ENCODE data around the gene SULT1B1.

The SULT1B1 gene

GRCh38 chr4:69738872-69739271 is 21.5 kb downstream of the SULT1B1 start:
- H3K27ac ChIP-seq = peak overlapping the region; percentile 30
- no peak for TF ChIP-seq CTCF (IDR thresholded peaks at IDR 0.05)
- no peaks in the 10 kb centered on the region for H3K9me3 ChIP-seq
- peaks cover 13% of the 10 kb centered on the region for H3K36me3 ChIP-seq
- H3K4me3 ChIP-seq (ENCODE audit: low read depth in 1 of 2, low read length in 1 of 2) = no peak overlapping the region
- no peaks in the 10 kb centered on the region for H3K27me3 ChIP-seq
- H3K4me1 ChIP-seq (ENCODE audit: control insufficient read depth in 1 of 2, insufficient read depth in 1 of 2, low read depth in 1 of 2, low read length in 1 of 2) = peaks cover 52% of the 10 kb centered on the region in 2 experiments

GRCh38 chr4:69735119-69735518 is 25.3 kb downstream of the SULT1B1 start:
- Histone ChIP-seq H3K4me1 (ENCODE audit: control insufficient read depth in 1 of 2, insufficient read depth in 1 of 2, low read depth in 1 of 2, low read length in 1 of 2) (peaks cover 14 to 15% of the 10 kb centered on the region in 2 experiments), H3K36me3 (peaks cover 48% of the 10 kb centered on the region), H3K27me3 (no peaks in the 10 kb centered on the region), H3K4me3 (ENCODE audit: low read depth in 1 of 2, low read length in 1 of 2) (no peak overlapping the region), H3K9me3 (no peaks in the 10 kb centered on the region), H3K27ac (no peak overlapping the region)
- TF ChIP-seq CTCF (IDR thresholded peaks at IDR 0.05) = no peak

GRCh38 chr4:69731847-69732246 is 28.6 kb downstream of the SULT1B1 start:
- Histone ChIP-seq H3K9me3 (no peaks in the 10 kb centered on the region), H3K4me1 (ENCODE audit: control insufficient read depth in 1 of 2, insufficient read depth in 1 of 2, low read depth in 1 of 2, low read length in 1 of 2) (no peaks in the 10 kb centered on the region), H3K27me3 (no peaks in the 10 kb centered on the region), H3K36me3 (peaks cover 77% of the 10 kb centered on the region), H3K27ac (peak overlapping the region; percentile 13), H3K4me3 (ENCODE audit: low read depth in 1 of 2, low read length in 1 of 2) (no peak overlapping the region)
- no peak for TF ChIP-seq CTCF (IDR thresholded peaks at IDR 0.05)

- H3K27me3 ChIP-seq = no peaks in the 10 kb centered on the region
- TF ChIP-seq CTCF (IDR thresholded peaks at IDR 0.05) = no peak
- no peak overlapping the region for H3K27ac ChIP-seq
Observed at GRCh38 chr4:69731241-69731640, 29.2 kb downstream of the SULT1B1 start.

GRCh38 chr4:69730002-69730401 is 30.4 kb downstream of the SULT1B1 start:
- Histone ChIP-seq H3K36me3 (peaks cover 74% of the 10 kb centered on the region), H3K9me3 (no peaks in the 10 kb centered on the region), H3K27ac (no peak overlapping the region), H3K27me3 (no peaks in the 10 kb centered on the region), H3K4me3 (ENCODE audit: low read depth in 1 of 2, low read length in 1 of 2) (no peak overlapping the region), H3K4me1 (ENCODE audit: control insufficient read depth in 1 of 2, insufficient read depth in 1 of 2, low read depth in 1 of 2, low read length in 1 of 2) (no peaks in the 10 kb centered on the region)
- no peak for TF ChIP-seq CTCF (IDR thresholded peaks at IDR 0.05)

More at GRCh38 chr4:69731241-69731640, 29.2 kb downstream of the SULT1B1 start:
- Histone ChIP-seq H3K36me3 (peaks cover 82% of the 10 kb centered on the region), H3K9me3 (no peaks in the 10 kb centered on the region), H3K4me1 (ENCODE audit: control insufficient read depth in 1 of 2, insufficient read depth in 1 of 2, low read depth in 1 of 2, low read length in 1 of 2) (no peaks in the 10 kb centered on the region), H3K4me3 (ENCODE audit: low read depth in 1 of 2, low read length in 1 of 2) (no peak overlapping the region)

- TF ChIP-seq CTCF (IDR thresholded peaks at IDR 0.05) = no peak
- Histone ChIP-seq H3K27me3 (no peaks in the 10 kb centered on the region), H3K4me1 (ENCODE audit: control insufficient read depth in 1 of 2, insufficient read depth in 1 of 2, low read depth in 1 of 2, low read length in 1 of 2) (no peaks in the 10 kb centered on the region), H3K36me3 (peaks cover 64% of the 10 kb centered on the region), H3K27ac (no peak overlapping the region), H3K9me3 (no peaks in the 10 kb centered on the region), H3K4me3 (ENCODE audit: low read depth in 1 of 2, low read length in 1 of 2) (no peak overlapping the region)
Observed at GRCh38 chr4:69727926-69728325, 32.5 kb downstream of the SULT1B1 start.
